ENCODE data around the gene SLC22A24.
"Not testable (repeated sequence)": the region's sequence is repeated elsewhere in the genome, so short reads cannot be mapped to it uniquely, and the experiment has no call there.

SLC22A24 gene, protein sequence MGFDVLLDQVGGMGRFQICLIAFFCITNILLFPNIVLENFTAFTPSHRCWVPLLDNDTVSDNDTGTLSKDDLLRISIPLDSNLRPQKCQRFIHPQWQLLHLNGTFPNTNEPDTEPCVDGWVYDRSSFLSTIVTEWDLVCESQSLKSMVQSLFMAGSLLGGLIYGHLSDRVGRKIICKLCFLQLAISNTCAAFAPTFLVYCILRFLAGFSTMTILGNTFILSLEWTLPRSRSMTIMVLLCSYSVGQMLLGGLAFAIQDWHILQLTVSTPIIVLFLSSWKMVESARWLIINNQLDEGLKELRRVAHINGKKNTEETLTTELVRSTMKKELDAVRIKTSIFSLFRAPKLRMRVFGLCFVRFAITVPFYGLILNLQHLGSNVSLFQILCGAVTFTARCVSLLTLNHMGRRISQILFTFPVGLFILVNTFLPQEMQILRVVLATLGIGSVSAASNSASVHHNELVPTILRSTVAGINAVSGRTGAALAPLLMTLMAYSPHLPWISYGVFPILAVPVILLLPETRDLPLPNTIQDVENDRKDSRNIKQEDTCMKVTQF

DNA sequence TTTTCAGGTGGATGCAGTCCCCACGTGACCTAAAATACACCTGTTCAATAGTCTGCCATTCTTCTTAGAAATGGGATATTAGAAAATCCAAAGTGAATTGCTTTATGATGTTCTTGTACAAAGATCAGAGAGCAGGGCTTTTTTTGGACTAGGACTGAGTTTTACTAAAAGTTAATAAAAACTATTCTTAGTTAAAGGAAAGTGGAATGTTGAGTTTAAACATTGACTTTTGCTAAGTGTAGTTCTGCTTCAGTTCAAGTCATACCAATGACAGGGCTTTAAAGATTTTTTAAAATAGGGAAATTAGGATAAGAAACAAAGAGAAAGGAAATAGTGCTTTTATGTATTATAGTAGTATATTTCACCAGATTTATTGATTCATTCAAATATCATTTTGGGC, at the start of gene SLC22A24:
Gene SLC22A24, minus strand, starts transcription at position 101 of the 400 bp plus-strand sequence. CDS start 442 bp downstream, outside the sequence.
- DNase-seq (ENCODE audit: low read depth in 2 of 2) = no peak

DNA sequence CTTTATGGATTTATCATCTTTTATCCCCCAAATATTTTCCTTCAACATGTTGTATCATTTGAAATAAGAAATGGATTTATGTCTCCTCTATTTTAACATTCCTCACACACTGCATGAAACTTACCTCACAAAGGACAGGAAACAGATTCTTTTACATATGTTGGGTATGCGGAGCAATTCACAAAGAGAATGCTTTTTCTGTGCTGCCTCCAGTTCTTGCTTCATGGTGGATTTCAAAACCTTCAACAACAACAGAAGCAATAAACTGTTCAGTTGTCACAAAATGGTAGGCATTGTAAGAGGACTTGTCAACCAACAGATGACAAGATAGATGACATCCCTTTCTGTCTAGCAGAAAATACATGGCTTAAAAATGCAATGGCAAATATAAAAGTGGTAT, 36.5 kb upstream of the SLC22A24 start:
- DNase-seq (ENCODE audit: low read depth in 2 of 2) = no peak

DNA sequence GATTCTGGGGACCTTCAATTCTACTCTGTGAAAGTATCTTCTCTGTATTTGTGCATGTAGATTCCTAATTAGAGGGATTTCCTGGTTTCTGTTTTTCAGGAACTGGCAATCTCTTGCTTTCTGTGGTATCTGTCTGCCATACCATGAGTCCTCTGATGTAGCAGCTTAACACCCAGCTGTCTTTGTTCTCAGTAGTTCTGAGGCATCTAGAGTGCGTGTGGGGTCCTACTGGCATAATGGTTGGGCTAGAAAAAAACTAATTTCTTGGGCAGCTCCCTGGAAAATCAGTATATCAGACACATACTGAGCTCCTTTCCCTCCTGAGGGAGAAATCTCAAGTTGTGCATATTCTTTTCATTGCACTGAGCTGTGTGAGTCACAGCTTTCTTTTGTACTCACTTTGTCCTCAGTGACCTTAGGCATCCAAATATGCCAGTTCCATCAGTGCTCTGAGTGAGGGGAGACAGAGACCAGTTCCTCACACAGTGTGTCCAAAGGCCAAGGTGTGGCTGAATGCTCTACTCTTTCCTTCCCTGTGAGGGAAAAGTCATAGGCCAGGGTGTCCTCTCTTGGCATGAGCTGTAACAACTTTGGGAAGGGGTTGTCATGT, 35.5 kb upstream of the SLC22A24 start:
- no peak for DNase-seq (ENCODE audit: low read depth in 2 of 2)

DNA sequence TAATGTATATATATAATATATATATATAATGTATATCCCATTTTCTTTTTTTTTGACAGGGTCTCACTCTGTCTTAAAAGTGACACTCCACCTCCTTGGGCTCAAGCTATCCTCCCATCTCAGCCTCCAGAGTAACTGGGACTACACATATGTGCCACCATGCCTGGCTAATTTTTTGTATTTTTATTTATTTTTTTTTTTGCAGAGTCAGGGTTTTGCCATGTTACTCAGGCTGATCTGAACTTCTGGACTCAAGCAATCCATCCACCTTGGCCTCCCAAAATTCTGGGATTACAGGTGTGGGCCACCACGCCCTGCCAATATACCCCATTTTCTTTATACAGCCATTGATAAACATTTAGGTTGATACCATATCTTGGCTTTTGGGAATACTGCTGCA, 33.9 kb upstream of the SLC22A24 start:
- no peak for DNase-seq (ENCODE audit: low read depth in 2 of 2)

DNA sequence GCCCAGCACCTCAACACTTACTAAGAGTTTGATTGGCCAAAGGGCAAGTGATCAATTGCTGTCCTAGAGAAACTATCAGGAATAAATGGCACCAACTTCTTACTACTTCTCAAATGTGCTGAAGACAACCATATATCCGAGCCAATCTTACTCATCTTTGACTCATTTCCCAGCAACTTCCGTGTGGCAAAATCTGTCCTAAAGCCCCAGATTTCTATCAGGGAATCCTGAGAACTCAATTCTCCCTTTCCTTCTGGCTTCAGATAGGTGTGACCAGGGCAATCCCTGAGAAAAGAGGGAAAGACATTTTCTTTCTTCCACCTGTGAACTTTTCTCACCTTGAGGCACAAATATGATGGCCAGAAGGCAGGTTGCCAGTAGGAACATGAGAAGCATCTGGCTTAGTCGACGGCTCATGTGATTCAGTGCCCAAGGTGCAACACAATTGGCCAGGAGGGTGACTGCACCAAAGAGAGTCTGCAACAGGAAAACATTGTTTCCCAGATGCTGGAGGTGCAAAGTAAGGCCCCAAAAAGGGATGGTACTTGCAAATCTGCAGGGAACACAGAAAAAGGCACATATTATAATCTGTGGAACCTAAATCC, 21.8 kb upstream of the SLC22A24 start:
- no peak for DNase-seq (ENCODE audit: low read depth in 2 of 2)

DNA sequence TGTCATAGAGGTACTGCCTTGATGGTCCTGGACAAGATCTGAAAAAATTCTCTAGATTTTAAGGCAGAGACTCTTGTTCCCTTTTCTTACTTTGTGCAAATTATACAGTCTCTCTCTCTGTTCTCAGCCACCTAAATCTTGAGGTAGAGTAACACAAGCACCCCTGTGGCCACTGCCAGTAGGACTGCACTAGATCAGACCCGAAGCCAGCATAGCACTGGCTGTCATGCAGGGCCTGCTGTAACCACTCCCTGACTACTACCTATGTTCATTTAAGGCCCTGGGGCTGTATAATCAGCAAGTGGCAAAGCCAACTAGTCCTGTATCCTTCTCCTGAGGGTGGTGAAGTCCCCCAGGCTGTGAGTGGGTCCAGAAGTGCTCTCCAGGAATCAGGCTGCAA, 11.8 kb upstream of the SLC22A24 start:
- DNase-seq (ENCODE audit: low read depth in 2 of 2) = no peak

DNA sequence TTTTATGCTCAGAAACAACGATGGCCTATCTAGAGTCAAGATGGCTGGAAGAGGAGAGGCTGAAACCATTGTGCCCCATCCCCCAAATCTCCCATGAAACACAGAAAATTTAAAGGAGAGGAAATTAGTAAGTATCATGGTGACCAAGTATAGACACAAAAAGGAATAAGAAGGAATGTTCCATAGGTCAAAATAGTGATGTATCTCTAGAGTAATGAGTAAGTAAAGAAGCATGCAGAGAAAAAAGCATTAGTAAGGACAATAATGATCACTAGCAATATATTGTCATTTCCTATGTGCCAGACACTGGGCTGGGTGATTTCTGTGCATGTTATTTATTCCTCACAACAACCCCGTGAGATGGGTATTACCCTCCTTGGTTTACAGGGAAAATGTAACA, 2.6 kb upstream of the SLC22A24 start:
- no peak for DNase-seq (ENCODE audit: low read depth in 2 of 2)

DNA sequence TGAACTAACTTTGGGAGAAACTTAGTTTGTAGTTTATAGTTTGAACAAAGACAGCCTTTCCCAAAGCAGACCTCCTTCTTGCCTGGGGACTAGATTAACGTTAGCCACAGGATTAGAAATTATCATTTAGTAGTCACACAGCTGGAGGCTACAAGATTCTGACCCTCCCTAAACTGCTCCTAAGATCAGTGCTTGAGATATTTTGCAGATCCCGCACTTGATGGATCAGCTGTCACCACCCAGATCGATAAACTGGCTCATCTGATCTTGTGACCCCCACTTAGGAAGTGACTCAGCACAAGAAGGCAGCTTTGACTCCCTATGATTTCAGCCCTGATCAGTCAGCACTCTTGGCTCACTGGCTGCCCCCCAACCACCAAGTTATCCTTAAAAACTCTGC, 1.6 kb downstream of the SLC22A24 start:
- DNase-seq (ENCODE audit: low read depth in 2 of 2) = no peak

DNA sequence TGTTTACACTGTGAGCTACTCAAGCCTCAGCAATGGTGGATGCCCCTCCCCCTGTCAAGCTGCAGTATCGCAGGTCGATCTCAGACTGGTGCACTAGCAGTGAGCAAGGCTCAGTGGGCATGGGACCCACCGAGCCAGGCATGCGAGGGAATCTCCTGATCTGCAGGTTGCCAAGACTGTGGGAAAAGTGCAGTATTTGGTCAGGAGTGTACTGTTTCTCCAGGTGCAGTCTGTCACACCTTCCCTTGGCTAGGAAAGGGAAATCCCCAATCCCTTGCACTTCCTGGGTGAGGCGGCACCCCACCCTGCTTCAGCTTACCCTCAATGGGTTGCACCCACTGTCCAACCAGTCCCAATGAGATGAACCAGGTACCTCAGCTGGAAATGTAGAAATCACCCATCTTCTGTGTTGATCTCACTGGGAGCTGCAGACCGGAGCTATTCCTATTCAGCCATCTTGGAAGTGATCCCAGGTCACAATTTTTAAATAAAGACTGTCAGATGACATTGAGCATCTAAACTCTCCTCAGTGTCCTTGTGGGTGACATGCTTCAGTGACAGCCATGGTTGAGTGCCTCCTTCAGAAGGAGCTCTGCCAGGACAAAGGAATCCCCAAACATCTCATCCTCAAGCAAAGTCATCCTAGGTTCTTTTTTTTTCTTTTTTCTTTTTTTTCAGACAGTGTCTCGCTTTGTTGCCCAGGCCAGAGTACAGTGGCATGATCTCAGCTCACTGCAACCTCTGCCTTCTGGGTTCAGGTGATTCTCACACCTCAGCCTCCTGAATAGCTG, 10.8 kb downstream of the SLC22A24 start:
- no peak for DNase-seq (ENCODE audit: low read depth in 2 of 2)

DNA sequence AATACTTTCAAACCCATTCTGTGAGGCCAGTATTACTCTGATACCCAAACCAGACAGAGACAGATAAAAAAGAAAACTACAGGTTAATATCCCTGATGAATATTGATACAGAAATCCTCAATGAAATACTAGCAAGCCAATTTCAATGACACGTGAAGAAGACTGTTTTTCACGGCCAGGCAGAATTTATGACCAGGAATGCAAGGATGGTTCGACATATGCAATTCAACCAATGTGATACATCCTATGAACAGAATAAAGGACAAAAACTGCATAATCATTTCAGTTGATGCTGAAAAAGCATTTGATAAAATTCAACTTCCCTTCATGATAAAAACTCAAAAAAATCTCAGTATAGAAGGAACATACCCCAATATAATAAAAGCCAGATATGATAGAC, 44.5 kb downstream of the SLC22A24 start:
- no peak for DNase-seq (ENCODE audit: low read depth in 2 of 2)

DNA sequence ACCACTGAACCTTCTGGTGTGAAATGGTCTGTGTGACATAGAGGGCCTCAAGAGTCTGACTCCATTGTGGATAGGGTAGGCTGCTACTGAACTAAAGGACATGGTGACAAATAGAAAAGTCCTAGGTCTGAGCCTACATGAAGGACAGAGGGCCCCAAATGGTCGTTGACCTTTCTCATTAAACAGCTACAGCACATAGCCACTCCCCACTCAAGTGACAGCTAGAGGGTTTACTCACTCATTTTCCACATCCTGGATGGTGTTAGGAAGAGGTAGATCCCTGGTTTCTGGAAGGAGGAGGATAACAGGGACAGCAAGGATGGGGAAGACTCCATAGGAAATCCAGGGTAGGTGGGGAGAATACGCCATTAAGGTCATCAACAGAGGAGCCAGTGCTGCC, 63.3 kb downstream of the SLC22A24 start:
- no peak for DNase-seq (ENCODE audit: low read depth in 2 of 2)

DNA sequence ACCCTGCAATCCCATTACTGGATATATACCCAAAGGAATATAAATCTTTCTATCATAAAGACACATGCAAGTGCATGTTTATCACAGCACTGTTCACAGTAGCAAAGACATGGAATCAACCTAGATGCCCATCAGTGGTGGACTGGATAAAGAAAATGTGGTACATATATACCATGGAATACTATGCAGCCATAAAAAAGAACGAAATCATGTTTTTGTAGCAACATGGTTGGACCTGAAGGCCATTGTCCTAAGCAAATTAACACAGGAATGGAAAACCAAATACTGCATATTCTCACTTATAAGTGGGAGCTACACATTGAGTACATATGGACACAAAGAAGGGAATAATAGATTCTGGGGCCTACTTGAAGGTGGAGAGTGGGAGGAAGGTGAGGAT, 97.8 kb downstream of the SLC22A24 start:
- DNase-seq (ENCODE audit: low read depth in 2 of 2) = not testable (repeated sequence)

DNA sequence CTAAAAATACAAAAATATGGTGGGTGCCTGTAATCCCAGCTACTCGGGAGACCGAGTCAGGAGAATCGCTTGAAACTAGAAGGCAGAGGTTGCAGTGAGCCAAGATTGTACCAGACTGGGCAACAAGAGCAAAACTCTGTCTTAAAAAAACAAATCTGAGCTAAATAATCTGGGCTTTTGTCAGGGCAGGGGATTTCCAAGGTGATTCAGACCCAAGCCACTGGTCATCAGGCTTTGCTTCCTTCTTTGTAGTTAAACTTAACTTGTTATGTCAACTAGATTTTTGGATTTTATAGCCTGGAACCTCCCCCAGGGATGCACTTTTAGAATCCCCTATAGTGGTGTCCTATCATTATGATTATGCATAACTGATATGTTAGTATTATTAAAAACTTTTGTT, 101.4 kb downstream of the SLC22A24 start:
- DNase-seq (ENCODE audit: low read depth in 2 of 2) = no peak

DNA sequence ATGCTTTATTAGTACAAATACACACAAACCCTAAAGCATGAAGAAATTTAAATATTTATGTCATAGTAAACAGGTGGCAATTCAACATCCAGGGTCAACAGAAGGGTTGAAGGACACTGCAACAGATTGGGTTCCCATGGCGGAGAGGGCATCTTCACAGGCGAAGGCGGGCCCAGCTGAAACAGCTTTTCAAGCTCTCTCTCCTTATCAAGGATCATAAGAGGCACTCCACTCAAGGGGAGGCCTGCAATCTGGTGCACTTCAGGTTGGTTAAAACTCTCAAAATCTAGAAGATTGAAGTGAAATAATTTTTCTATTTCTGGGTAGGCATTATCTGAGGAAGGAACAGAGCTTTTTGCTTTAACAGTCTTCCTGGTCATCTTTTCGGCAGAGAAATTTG, 111.6 kb downstream of the SLC22A24 start:
- no peak for DNase-seq (ENCODE audit: low read depth in 2 of 2)
